Central memory CD8-positive, alpha-beta T cell (primary cell): ENCODE results near the gene PCNT.
"Not testable (repeated sequence)": the region's sequence is repeated elsewhere in the genome, so short reads cannot be mapped to it uniquely, and the experiment has no call there.

Source experiments
- ATAC-seq: fragments of 150-1000 bp; cut with Tn5 transposase; replicated peaks from 2 replicates; pipeline ENCODE4 v1.10.0; 2022; ENCODE audit warnings: mild to moderate bottlenecking, moderate FRiP score, moderate number of reproducible peaks; ENCODE audit not compliant: poor library complexity, severe bottlenecking; ENCODE audit errors: extremely low read depth
- DNase-seq, 2 donors: peaks; one replicate each; pipeline ENCODE4 v3.0.0; 2021; ENCODE audit warnings: low spot score in 2 of 2
- H3K27ac Mint-ChIP-seq: one replicate; pipeline ENCODE4 v1.8.0; 2022; ENCODE audit warnings: low read depth, mild to moderate bottlenecking, moderate library complexity, mixed read lengths
- H3K27me3 Mint-ChIP-seq: one replicate; pipeline ENCODE4 v1.8.0; 2022; ENCODE audit warnings: mixed read lengths
- H3K36me3 Mint-ChIP-seq: one replicate; pipeline ENCODE4 v1.8.0; 2022; ENCODE audit warnings: mild to moderate bottlenecking, moderate library complexity, mixed read lengths; ENCODE audit not compliant: insufficient read depth
- H3K4me1 Mint-ChIP-seq: one replicate; pipeline ENCODE4 v1.8.0; 2022; ENCODE audit warnings: mixed read lengths
- H3K4me3 Mint-ChIP-seq: one replicate; pipeline ENCODE4 v1.8.0; 2022; ENCODE audit warnings: mild to moderate bottlenecking, moderate library complexity, mixed read lengths
- H3K9me3 Mint-ChIP-seq: one replicate; pipeline ENCODE4 v1.8.0; 2022; ENCODE audit warnings: mixed read lengths

PCNT gene

GRCh38 chr21:46294647-46295176 is 29.2 kb upstream of the PCNT start:
- DNase-seq (no peak), ATAC-seq (no peak)
- Mint-ChIP-seq H3K36me3 (peaks cover 3% of the 10 kb centered on the region), H3K27ac (no peak overlapping the region), H3K9me3 (no peaks in the 10 kb centered on the region), H3K27me3 (no peaks in the 10 kb centered on the region), H3K4me3 (no peak overlapping the region), H3K4me1 (peaks cover 3% of the 10 kb centered on the region)

GRCh38 chr21:46295177-46295770 is 28.7 kb upstream of the PCNT start:
- Mint-ChIP-seq H3K4me3 (no peak overlapping the region), H3K27ac (no peak overlapping the region)

GRCh38 chr21:46295996-46296752 is 27.8 kb upstream of the PCNT start:
- DNase-seq: peak in 1 of 2 donors; percentile 24

More at GRCh38 chr21:46295177-46295770, 28.7 kb upstream of the PCNT start:
- no peaks in the 10 kb centered on the region for H3K9me3 Mint-ChIP-seq
- no peak for ATAC-seq
- no peaks in the 10 kb centered on the region for H3K4me1 Mint-ChIP-seq
- H3K27me3 Mint-ChIP-seq: no peaks in the 10 kb centered on the region
- H3K36me3 Mint-ChIP-seq: peaks cover 3% of the 10 kb centered on the region
- no peak for DNase-seq

GRCh38 chr21:46297338-46298271 is 26.4 kb upstream of the PCNT start:
- no peaks in the 10 kb centered on the region for H3K27me3 Mint-ChIP-seq
- DNase-seq (no peak), ATAC-seq (no peak)
- H3K27ac Mint-ChIP-seq: peak overlapping the region; percentile 8
- H3K4me3 Mint-ChIP-seq: peak overlapping the region; percentile 63
- H3K9me3 Mint-ChIP-seq: no peaks in the 10 kb centered on the region
- peaks cover 3% of the 10 kb centered on the region for H3K36me3 Mint-ChIP-seq
- no peaks in the 10 kb centered on the region for H3K4me1 Mint-ChIP-seq

More at GRCh38 chr21:46295996-46296752, 27.8 kb upstream of the PCNT start:
- peak; percentile 85 for ATAC-seq
- no peaks in the 10 kb centered on the region for H3K4me1 Mint-ChIP-seq
- peaks cover 3% of the 10 kb centered on the region for H3K36me3 Mint-ChIP-seq
- H3K27ac Mint-ChIP-seq: no peak overlapping the region
- H3K9me3 Mint-ChIP-seq: no peaks in the 10 kb centered on the region
- no peaks in the 10 kb centered on the region for H3K27me3 Mint-ChIP-seq
- H3K4me3 Mint-ChIP-seq: peak overlapping the region; percentile 63

GRCh38 chr21:46299167-46299566 is 24.8 kb upstream of the PCNT start:
- no peak overlapping the region for H3K27ac Mint-ChIP-seq
- no peaks in the 10 kb centered on the region for H3K9me3 Mint-ChIP-seq
- no peak for ATAC-seq
- no peaks in the 10 kb centered on the region for H3K4me1 Mint-ChIP-seq
- H3K27me3 Mint-ChIP-seq: no peaks in the 10 kb centered on the region
- no peak for DNase-seq
- H3K36me3 Mint-ChIP-seq: peaks cover 3% of the 10 kb centered on the region
- no peak overlapping the region for H3K4me3 Mint-ChIP-seq

GRCh38 chr21:46301759-46302158 is 22.2 kb upstream of the PCNT start:
- ATAC-seq: no peak
- Mint-ChIP-seq H3K9me3 (no peaks in the 10 kb centered on the region), H3K4me1 (no peaks in the 10 kb centered on the region), H3K27me3 (no peaks in the 10 kb centered on the region), H3K4me3 (no peak overlapping the region), H3K36me3 (peaks cover 2% of the 10 kb centered on the region), H3K27ac (no peak overlapping the region)
- no peak for DNase-seq

- H3K36me3 Mint-ChIP-seq: peaks cover under 1% of the 10 kb centered on the region
- H3K9me3 Mint-ChIP-seq: no peaks in the 10 kb centered on the region
- no peak for ATAC-seq
Observed at GRCh38 chr21:46304437-46304836, 19.5 kb upstream of the PCNT start.

GRCh38 chr21:46304955-46305354 is 19.0 kb upstream of the PCNT start:
- Mint-ChIP-seq H3K27me3 (no peaks in the 10 kb centered on the region), H3K4me1 (no peaks in the 10 kb centered on the region), H3K36me3 (no peaks in the 10 kb centered on the region), H3K4me3 (no peak overlapping the region), H3K27ac (no peak overlapping the region), H3K9me3 (no peaks in the 10 kb centered on the region)
- ATAC-seq: no peak
- DNase-seq: no peak

More at GRCh38 chr21:46304437-46304836, 19.5 kb upstream of the PCNT start:
- no peak overlapping the region for H3K27ac Mint-ChIP-seq
- DNase-seq: no peak
- no peaks in the 10 kb centered on the region for H3K27me3 Mint-ChIP-seq
- no peaks in the 10 kb centered on the region for H3K4me1 Mint-ChIP-seq
- H3K4me3 Mint-ChIP-seq: no peak overlapping the region

- Mint-ChIP-seq H3K36me3 (no peaks in the 10 kb centered on the region), H3K27me3 (no peaks in the 10 kb centered on the region), H3K27ac (no peak overlapping the region), H3K4me3 (no peak overlapping the region), H3K4me1 (no peaks in the 10 kb centered on the region), H3K9me3 (no peaks in the 10 kb centered on the region)
- ATAC-seq: no peak
- no peak for DNase-seq
Observed at GRCh38 chr21:46307625-46308024, 16.3 kb upstream of the PCNT start.

GRCh38 chr21:46308431-46308830 is 15.5 kb upstream of the PCNT start:
- Mint-ChIP-seq H3K27me3 (no peaks in the 10 kb centered on the region), H3K4me1 (no peaks in the 10 kb centered on the region), H3K4me3 (no peak overlapping the region), H3K27ac (no peak overlapping the region), H3K9me3 (no peaks in the 10 kb centered on the region), H3K36me3 (no peaks in the 10 kb centered on the region)
- ATAC-seq (no peak), DNase-seq (no peak)

- not testable (repeated sequence) for H3K4me3 Mint-ChIP-seq, H3K27me3 Mint-ChIP-seq, ATAC-seq, H3K9me3 Mint-ChIP-seq, H3K27ac Mint-ChIP-seq, H3K36me3 Mint-ChIP-seq, DNase-seq, H3K4me1 Mint-ChIP-seq
Observed at GRCh38 chr21:46310260-46310659, 13.7 kb upstream of the PCNT start.

GRCh38 chr21:46311568-46311967 is 12.4 kb upstream of the PCNT start:
- DNase-seq (no peak), ATAC-seq (no peak)
- H3K27me3 Mint-ChIP-seq: no peaks in the 10 kb centered on the region
- no peaks in the 10 kb centered on the region for H3K36me3 Mint-ChIP-seq
- no peaks in the 10 kb centered on the region for H3K4me1 Mint-ChIP-seq
- H3K9me3 Mint-ChIP-seq: no peaks in the 10 kb centered on the region
- no peak overlapping the region for H3K4me3 Mint-ChIP-seq
- no peak overlapping the region for H3K27ac Mint-ChIP-seq
